ENCODE results near the gene PLCD3.
A peak's percentile ranks its signal among the peaks of the same experiment; 100 is the strongest.

PLCD3 gene

GRCh38 chr17:45070001-45070400 lies 62.3 kb downstream of the PLCD3 start:
- no peak for DNase-seq (ENCODE audit: low read depth)

GRCh38 chr17:45067637-45068036 lies 64.7 kb downstream of the PLCD3 start:
- DNase-seq (ENCODE audit: low read depth) = no peak

- DNase-seq (ENCODE audit: low read depth) = no peak
Measured at GRCh38 chr17:45063198-45063597, 69.1 kb downstream of the PLCD3 start.

GRCh38 chr17:45061606-45062205 lies 70.6 kb downstream of the PLCD3 start:
- DNase-seq (ENCODE audit: low read depth) = no peak

GRCh38 chr17:45060797-45061605 lies 71.3 kb downstream of the PLCD3 start, which contains the start of gene NMT1:
Gene NMT1, plus strand, starts transcription at chr17:45061317. Its CDS starts 13 bp downstream, at chr17:45061330.
- peak; percentile 92 for DNase-seq (ENCODE audit: low read depth)

- no peak for DNase-seq (ENCODE audit: low read depth)
Measured at GRCh38 chr17:45060382-45060796, 71.9 kb downstream of the PLCD3 start.

Data from activated T-helper 9 cell treated with anti-CD3 and anti-CD28 coated beads, Interleukin-2, amount 50 U/mL, for 16 hours (primary cell).